Esophagus squamous epithelium (tissue), 5 donors: ENCODE results near the gene NTPCR. TPM values are rescaled to one million over a fixed set of nuclear protein-coding genes. Genes with fewer than 3 reads are reported as not detected.
A peak's percentile ranks its signal among the peaks of the same experiment; 100 is the strongest.

Experiments
- DNase-seq: peaks from one replicate; lab custom pipeline; 2025; lab: John Stamatoyannopoulos, UW
- H3K27ac ChIP-seq, 4 donors: fragments of 200-600 bp; sonication (generic); one replicate each; pipeline ENCODE4 v1.5.1; 2016 to 2019; ENCODE audit warnings: mild to moderate bottlenecking in 1 of 4
- H3K27me3 ChIP-seq, 4 donors: fragments of 200-600 bp; sonication (generic); 1 replicate in 3 of 4; 2 replicates in 1 of 4; pipeline versions ENCODE4 v1.5.1 to v1.6.0; 2017 to 2021; ENCODE audit warnings: antibody characterized with exemption in 1 of 4
- H3K36me3 ChIP-seq, 3 donors: fragments of 200-600 bp; sonication (generic); one replicate each; pipeline ENCODE4 v1.5.1; 2016 to 2019
- H3K4me1 ChIP-seq, 3 donors: fragments of 200-600 bp; sonication (generic); one replicate each; pipeline ENCODE4 v1.5.1; 2017 to 2019
- H3K4me3 ChIP-seq, 4 donors: fragments of 200-600 bp; sonication (generic); 1 replicate in 3 of 4; 2 replicates in 1 of 4; pipeline ENCODE4 v1.5.1; 2016 to 2019; ENCODE audit warnings: mild to moderate bottlenecking in 2 of 4, moderate library complexity in 1 of 4
- H3K9me3 ChIP-seq, 3 donors: fragments of 200-600 bp; sonication (generic); one replicate each; pipeline ENCODE4 v1.5.1; 2016 to 2019
- POLR2A ChIP-seq, 4 donors: fragments of 450-650 bp; IDR thresholded peaks; one replicate each; pipeline ENCODE4 v1.6.1; 2017; ENCODE audit warnings: antibody characterized with exemption in 4 of 4, mild to moderate bottlenecking in 4 of 4, moderate library complexity in 3 of 4
- WGBS, 2 donors: methylation state at CpG; one replicate each; pipeline ENCODE4 v1.1.5; 2018; 5-methylcytosine and 5-hydroxymethylcytosine counted together
- intact Hi-C: fragments of 100-400 bp; cut with DNase I; formaldehyde crosslinking; loops from one replicate; pipeline ENCODE4 v1.15.0; 2022
- total RNA-seq, 4 donors: library from RNA; depleted of rRNA; stranded (reverse); fragments of >200 nt; gene quantifications; one replicate each; pipeline ENCODE4 v1.1.0, GENCODE V29; 2016
- TF ChIP-seq, protein P1 (sequence below), 6 experiments: fragments of 450-650 bp in 4 of 6; fragments of 200-600 bp in 2 of 6; sonication (generic) in 2 of 6; IDR thresholded peaks; one replicate each; pipeline ENCODE4 v1.5.1; 2016 to 2019; ENCODE audit warnings: antibody characterized with exemption in 6 of 6, mild to moderate bottlenecking in 4 of 6, moderate library complexity in 4 of 6
- donor health status: DM: yes; HTN: yes; CAD: no.

The NTPCR gene
- total RNA-seq, 4 donors from 2014 or later, result 19.9 to 35.8 (median 23.4) TPM

DNA sequence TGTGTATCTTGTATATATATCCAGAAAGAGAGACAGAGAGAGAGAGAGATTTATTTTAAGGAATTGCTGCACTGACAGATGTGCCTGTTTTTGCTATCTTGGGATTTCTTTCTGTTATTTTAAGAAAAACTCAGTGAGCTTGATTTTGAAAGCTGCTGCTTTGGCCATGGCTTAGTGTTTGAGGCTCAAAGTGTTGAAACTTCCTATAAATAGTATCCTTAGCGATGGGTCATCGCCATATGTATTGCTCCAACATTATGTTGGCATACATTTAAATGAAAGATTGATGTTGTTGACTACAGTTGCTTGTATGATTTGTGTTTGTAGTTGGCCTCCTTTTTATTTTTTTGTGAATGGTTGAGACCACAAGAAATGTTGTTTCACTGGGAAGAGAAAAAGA is 29.0 kb upstream of the NTPCR start:
- Histone ChIP-seq H3K27ac (no peak overlapping the region), H3K36me3 (no peaks in the 10 kb centered on the region), H3K9me3 (no peaks in the 10 kb centered on the region), H3K27me3 (no peaks in the 10 kb centered on the region), H3K4me3 (no peak overlapping the region), H3K4me1 (no peaks in the 10 kb centered on the region)
- no peak for TF ChIP-seq POLR2A (IDR thresholded peaks at IDR 0.05)
- TF ChIP-seq, protein P1, sequence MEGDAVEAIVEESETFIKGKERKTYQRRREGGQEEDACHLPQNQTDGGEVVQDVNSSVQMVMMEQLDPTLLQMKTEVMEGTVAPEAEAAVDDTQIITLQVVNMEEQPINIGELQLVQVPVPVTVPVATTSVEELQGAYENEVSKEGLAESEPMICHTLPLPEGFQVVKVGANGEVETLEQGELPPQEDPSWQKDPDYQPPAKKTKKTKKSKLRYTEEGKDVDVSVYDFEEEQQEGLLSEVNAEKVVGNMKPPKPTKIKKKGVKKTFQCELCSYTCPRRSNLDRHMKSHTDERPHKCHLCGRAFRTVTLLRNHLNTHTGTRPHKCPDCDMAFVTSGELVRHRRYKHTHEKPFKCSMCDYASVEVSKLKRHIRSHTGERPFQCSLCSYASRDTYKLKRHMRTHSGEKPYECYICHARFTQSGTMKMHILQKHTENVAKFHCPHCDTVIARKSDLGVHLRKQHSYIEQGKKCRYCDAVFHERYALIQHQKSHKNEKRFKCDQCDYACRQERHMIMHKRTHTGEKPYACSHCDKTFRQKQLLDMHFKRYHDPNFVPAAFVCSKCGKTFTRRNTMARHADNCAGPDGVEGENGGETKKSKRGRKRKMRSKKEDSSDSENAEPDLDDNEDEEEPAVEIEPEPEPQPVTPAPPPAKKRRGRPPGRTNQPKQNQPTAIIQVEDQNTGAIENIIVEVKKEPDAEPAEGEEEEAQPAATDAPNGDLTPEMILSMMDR (IDR thresholded peaks at IDR 0.05), result no peak
- WGBS, 2 donors, result 61 to 89% methylated on average over 2 of the region's 2 CpGs
- no peak for DNase-seq
- intact Hi-C loops, result no loop called here

DNA sequence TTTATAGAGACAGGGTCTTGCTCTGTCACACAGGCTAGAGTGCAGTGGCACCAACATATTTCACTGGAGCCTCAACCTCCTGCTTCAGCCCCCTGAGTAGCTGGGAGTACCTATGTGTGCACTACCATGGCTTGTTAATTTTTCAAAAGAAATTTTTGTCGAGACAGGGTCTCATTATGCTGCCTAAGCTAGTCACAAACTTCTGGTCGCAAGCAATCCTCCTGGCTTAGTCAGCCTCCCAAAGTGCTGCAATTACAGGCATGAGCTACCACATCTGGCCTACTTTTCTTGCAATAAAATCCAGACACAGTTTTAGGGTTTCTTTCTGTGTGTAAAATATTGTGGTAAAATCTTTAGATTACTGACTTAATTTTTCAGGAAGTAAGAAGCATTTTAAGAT is 27.9 kb upstream of the NTPCR start:
- H3K36me3 ChIP-seq, result no peaks in the 10 kb centered on the region
- WGBS, 2 donors, result 71 to 75% methylated on average over 2 of the region's 2 CpGs
- TF ChIP-seq, protein P1 (IDR thresholded peaks at IDR 0.05), result no peak
- TF ChIP-seq POLR2A (IDR thresholded peaks at IDR 0.05), result no peak
- DNase-seq, result no peak
- H3K4me3 ChIP-seq, result no peak overlapping the region
- H3K9me3 ChIP-seq, result no peaks in the 10 kb centered on the region
- H3K27me3 ChIP-seq, result no peaks in the 10 kb centered on the region
- H3K4me1 ChIP-seq, result no peaks in the 10 kb centered on the region
- intact Hi-C loops, result no loop called here
- H3K27ac ChIP-seq, result peak overlapping the region in 1 of 4 donors; percentile 7

DNA sequence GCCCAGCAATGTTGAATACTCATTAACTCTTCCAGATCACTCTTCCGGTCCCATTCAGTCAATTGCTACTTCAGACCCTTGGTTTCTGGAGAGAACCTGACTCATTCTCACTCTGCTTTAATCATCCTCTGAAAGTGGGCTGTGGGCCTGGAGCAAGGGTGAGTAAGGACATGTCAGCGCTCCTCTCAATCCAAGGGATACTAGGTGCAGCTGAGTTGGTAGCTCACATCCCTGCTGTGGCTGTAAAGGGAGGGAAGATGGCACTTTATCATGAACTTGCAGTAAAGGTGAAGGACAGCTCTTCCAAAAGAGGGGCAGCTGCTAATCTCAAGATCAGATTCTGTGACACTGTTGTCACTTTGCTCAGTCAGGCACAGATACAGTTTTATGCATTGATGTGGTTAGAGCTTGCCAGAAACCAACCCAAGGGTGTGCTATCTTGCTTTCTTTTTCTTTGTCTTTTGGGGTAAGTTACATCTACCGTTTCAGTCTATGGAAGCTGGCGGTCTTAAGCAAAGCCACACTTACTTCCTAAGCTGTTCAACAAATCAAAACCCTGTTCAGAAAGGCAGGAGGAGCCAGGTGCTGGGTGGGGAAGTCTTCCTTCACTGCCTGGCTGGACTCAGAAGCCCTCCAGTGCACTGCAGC is 26.5 kb upstream of the NTPCR start:
- H3K9me3 ChIP-seq, result no peaks in the 10 kb centered on the region
- no peak overlapping the region for H3K27ac ChIP-seq
- H3K36me3 ChIP-seq, result no peaks in the 10 kb centered on the region
- no peak for DNase-seq
- 60 to 90% methylated on average over 2 to 4 of the region's 4 CpGs for WGBS, 2 donors
- H3K27me3 ChIP-seq, result no peaks in the 10 kb centered on the region
- TF ChIP-seq POLR2A (IDR thresholded peaks at IDR 0.05), result no peak
- TF ChIP-seq, protein P1 (IDR thresholded peaks at IDR 0.05), result no peak
- intact Hi-C loops, result no loop called here
- H3K4me1 ChIP-seq, result no peaks in the 10 kb centered on the region
- H3K4me3 ChIP-seq, result no peak overlapping the region

DNA sequence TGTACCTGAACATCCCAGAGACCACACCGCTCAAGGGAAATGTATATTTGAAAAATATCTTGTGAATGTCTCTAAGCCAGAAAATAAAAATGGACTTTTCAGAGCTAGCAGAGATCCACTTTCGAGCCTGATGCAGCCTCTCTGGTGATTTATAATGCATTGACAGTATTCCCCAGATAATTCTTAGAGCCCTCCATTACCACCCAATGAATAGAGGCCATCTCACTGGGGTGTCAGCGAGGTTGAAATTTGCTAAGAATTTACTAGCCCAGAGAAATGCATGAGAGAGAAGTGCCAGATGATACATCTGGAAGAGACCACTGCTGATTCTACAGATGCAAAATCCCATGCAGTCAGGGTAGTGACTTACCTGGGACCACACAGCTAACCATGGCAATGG is 25.5 kb upstream of the NTPCR start:
- no peaks in the 10 kb centered on the region for H3K4me1 ChIP-seq
- intact Hi-C loops, result no loop called here

More for the DNA sequence above, 25.5 kb upstream of the NTPCR start:
- H3K36me3 ChIP-seq, result no peaks in the 10 kb centered on the region
- TF ChIP-seq POLR2A (IDR thresholded peaks at IDR 0.05), result no peak
- TF ChIP-seq, protein P1 (IDR thresholded peaks at IDR 0.05), result no peak
- H3K27ac ChIP-seq, result no peak overlapping the region
- whole genome bisulfite sequencing, 2 donors, result 65 to 89% methylated on average over 3 of the region's 3 CpGs
- no peak overlapping the region for H3K4me3 ChIP-seq
- DNase-seq, result no peak
- H3K9me3 ChIP-seq, result no peaks in the 10 kb centered on the region
- H3K27me3 ChIP-seq, result no peaks in the 10 kb centered on the region
